Head of caudate nucleus (tissue), 42 donors: ENCODE measurements around the gene AGFG2.

Experiments used
- DNase-seq, 42 donors: peaks; one replicate each; pipeline versions ENCODE4 v3.0.0 to v3.0.0-alpha.2; 2020 to 2021; ENCODE audit warnings: mixed read lengths in 7 of 42
- intact Hi-C: fragments of 100-400 bp; cut with DNase I; formaldehyde crosslinking; loops from one replicate; pipeline ENCODE4 v1.15.0; 2022

AGFG2 gene

DNA sequence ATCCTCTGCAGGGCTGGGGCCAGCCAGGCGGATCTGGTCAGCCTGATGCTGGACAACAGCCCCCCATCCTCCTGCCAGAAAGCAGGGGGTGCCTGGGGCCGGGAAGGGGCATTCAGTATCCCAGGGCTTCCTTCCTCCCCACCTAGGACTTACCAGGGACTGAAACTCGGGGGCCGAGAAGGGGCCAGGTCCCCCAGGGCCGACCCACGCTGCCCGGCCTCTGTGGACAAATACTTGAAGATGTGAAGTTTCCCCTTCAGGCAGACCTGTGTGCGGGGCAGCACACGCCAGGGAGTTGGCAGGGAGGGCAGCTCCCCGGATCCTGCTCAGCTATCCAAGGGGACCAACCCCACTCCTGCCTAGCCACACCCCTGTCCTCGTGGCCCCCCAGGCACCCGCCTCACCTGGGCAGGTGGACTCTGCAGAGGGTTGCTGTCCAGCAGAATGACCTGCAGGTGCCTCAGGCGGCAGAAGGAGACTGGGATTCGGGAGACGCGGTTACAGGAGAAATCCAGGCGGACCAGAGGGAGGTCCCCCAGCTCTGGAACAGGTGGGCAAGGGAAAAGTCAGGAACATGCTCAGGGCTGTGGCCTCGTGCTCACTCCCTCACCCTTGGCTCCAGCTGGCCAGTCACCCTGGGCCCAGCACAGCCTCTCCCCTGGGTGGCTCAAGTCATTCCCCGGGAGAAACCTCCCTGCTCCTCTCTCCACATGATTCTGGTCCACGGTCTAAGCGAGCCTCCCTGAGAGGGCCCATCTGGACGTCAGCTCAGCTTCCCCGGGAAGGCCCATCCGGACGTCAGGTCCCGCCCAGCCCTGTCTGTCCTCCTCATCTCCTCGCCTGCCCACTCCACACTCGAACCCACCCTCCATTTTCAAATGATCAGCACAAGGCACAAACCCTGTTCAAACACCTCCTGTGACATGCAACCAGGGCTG, 39.5 kb downstream of the AGFG2 start:
- intact Hi-C loops = no loop called here

DNA sequence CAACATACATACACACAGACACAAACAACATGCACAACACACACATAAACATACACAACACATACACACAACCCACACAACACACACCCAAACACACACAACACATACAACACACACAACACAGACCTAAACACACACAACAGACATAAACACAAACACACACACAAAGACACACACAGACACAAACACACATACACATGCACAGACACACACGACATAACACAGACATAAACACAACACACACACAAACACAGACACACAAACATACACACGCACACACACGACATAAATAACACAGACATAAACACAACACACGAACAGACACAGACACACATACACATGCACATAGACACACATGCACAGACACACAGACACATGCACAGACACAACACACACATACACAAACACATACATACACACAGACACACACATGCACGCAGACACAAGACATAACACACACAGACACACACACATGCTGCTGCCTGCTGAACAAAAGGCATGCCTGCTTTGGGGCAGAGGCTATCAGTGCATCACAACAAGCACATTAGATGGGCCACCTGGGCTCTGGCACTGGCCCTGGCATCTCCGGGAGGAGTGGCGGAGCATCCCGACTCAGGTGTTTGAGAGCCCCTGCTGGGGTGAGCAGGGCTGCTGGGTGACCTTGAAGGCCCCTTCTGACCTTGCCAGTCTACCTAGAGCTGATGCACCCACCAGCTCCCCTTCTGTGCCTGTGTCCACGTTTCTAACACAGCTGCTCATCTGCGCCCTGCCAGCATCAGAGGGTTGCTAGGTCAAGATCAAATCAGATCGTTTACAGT, 41.7 kb downstream of the AGFG2 start:
- DNase-seq = no peak
- intact Hi-C loops = no loop called here

More for the DNA sequence above, 39.5 kb downstream of the AGFG2 start:
- no peak for DNase-seq

DNA sequence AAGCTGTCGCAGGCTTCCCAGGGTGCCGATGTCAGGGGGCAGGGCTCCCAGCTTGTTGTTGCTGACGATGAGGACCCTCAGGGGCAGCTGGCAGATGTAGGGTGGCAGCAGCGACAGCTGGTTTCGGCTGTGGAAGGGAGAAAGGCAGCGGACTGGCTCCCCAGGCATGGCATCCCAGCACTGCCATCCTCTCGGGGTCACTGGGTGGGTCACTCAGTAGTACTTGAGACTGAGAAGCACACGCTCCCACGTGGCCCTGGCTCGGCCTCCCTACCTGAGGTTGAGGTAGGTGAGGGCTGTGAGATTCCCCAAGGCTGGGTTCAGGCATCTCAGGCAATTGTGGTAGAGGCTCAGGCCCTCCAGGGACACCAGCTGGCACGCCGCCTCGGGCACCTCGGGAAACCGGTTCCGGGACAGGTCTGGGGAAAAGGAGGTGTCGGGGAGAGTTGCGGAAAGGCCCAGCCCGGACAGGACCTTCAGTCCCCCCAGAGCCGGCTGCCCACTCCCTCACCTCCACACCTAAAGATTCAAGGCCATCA, 43.1 kb downstream of the AGFG2 start:
- no peak for DNase-seq
- intact Hi-C loops = no loop called here

DNA sequence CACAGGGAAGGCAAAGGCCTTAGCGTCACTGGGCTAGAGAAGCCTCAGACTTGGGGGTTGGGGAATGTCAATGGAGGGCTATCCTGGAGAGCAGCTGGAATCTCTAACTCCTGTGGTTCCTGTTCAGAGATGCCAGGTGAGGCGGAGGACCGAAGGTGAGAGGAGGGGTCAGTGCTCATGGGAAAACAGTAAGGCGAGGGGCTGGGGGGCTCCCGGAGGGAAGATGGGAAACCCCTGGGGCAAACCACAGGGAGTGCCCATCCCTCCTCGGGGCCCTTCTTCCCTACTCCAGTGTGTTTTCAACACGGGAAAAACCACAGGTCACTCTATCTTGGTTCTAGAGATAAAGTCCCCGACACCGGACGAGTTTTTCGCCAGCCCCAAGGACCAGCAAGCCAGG, 43.6 kb downstream of the AGFG2 start:
- intact Hi-C loops = no loop called here
- no peak for DNase-seq

DNA sequence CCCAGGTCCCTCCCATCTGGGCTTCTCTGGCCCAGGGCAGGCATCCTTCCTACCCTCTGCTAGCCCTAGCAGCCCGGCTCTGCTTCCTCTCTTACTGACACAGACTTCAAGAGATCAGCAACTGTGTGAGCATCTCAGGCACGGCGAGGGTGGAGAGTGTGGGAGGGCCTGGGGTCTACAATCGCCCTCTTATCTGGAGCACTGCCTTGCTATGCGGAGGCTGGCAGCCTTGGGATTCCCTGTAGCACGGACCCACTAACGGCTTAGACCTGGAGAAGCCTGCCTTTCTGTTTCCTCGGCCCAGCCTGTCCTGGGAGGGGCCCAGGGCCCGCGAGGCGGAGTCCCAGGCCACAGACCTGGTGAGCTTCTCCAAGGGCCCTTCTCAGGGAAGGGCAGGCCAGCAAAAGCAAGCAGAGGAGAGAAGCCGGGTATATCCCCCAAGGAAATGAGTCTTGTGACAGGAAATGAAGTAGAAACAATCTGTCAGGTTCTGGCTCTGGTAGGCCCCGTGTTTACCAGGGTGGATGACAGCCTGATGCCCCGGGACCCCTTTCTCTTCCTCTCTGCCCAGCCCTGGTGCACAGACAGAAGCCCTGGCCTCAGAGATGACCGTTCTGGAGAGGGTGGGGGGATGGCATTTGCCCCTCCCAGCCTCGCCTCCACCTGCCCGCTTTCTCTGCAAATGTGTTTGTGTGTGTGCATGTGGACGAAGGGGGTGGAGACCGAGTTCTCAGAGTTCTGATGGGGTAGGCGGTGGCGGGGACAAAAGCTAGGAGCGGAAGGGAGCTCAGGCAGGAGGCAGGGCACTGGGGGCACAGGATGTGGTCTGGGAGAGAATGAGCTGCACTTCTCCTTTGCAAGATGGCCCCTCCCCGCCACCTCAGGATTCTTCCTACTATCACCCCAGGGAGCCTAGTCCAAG, 44.4 kb downstream of the AGFG2 start:
- peak in 30 of 42 donors; percentile 25 to 78 (median 56) for DNase-seq

DNA sequence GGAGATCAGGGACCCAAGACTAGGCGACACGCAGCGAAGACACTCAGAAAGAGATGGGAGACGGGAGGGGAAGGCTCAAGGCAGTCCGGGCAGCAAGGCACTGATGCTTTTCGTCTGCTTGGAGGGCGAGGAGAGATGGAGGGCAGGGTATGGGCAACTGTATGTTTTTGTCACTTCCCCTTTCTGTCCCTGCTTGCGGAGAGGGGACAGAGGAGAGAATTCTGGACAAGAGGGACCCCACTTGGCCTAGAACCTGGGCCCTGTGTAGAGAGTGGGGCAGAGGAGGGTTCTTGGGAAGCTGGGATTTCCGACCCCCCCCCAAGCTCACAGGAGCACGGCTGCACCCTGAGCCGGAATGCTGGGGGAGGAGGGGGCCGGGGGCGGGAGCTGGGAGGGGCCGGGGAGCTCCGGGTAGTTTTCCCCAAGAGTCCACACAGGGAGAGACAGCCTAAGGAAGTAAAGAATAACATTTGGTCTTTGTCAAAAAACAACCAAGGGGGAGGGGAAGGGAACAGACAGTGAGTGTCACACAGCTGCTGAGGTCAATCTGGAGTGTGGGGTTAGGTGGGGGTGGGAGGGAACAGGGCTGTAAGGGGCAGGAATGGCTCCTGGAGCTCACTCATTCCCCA, 45.2 kb downstream of the AGFG2 start:
- no peak for DNase-seq
- intact Hi-C loops = no loop called here

More for the DNA sequence above, 44.4 kb downstream of the AGFG2 start:
- intact Hi-C loops = no loop called here

DNA sequence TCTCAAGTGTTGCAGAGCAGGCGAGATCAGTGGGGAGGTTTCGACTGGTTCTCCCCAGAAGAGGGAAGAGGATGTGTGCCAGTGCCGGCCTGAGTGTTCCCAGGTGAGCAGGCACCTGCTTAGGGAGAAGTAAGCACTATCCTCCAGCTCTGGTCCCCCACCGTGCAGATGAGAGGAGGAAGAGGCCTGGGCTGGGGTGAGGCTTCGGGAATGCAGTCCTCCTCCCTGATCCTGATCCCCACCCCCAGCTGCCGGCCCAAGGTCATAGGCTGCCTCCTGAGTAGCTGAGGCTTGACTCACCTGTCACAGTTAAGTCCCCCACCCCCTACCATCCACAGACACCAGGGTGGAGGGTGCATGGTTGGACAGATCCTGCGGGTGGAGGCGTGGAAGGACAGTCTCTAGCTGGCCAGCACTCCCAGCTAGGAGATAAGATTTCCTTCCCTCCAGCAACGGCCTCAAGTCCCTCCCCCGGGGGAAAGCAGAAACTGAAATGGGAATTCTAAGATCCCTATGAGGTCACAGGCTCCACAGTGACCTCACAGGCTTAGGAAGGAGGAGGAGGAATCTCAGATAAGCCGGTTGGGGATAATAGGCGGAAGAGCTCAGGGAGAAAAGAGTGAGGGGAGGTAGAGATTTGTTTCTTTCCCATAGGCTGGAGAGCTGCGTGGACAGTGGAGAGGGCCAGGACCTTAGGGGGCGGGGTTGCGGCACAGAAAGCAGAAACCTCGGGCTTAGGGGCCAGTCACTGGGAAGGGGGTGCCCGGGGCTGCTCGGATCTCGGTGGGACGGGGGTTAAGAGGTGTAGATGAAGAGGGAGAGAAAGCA, 45.9 kb downstream of the AGFG2 start:
- DNase-seq = no peak
- intact Hi-C loops = no loop called here

DNA sequence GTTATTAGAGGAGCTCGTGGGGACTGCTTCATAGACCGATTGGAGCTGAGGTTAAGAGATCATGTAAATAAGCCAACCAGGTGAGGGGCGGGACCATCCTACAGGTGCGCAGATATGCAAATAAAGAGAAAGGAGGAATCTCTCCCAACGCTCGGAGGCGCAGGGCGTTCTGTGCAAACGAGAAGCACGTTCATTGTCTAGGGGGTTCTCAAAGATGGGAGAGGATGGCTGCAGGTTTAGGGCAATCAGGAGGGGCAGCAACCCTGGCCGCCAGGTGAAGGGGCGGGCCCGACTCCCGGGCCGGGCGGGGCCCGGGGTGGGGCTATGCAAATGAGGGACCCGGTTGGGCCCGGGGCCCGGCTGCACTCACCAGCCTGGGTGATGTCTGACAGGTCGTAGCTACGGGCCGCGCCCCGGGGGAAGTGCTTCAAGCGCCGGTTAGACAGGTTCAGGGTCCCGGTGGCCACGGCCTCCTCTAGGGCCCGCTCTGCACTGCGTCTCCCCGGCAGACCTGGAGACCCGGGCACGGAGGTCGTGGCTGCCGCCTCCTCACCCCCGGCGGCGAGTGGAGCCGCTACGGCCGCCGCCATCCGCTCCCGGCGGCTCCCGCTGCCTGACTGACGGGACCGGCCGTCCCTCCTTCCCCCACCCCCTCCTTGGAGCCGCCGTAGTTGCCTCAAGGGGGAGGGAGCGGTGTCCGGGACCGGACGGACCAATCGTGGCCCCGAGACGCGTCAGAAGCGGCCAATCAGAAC, 46.7 kb downstream of the AGFG2 start, which contains the start of gene LRCH4:
TSS of gene LRCH4 (minus strand) at position 619 of the 755 bp plus-strand sequence. CDS start at position 590, 29 bp downstream.
- intact Hi-C loops = loop anchor here (2.0 kb wide), 1 partner anchor 87 kb away; the partner anchor contains the start of gene GNB2
- DNase-seq = peak in 14 of 42 donors; percentile 28 to 60 (median 46)

DNA sequence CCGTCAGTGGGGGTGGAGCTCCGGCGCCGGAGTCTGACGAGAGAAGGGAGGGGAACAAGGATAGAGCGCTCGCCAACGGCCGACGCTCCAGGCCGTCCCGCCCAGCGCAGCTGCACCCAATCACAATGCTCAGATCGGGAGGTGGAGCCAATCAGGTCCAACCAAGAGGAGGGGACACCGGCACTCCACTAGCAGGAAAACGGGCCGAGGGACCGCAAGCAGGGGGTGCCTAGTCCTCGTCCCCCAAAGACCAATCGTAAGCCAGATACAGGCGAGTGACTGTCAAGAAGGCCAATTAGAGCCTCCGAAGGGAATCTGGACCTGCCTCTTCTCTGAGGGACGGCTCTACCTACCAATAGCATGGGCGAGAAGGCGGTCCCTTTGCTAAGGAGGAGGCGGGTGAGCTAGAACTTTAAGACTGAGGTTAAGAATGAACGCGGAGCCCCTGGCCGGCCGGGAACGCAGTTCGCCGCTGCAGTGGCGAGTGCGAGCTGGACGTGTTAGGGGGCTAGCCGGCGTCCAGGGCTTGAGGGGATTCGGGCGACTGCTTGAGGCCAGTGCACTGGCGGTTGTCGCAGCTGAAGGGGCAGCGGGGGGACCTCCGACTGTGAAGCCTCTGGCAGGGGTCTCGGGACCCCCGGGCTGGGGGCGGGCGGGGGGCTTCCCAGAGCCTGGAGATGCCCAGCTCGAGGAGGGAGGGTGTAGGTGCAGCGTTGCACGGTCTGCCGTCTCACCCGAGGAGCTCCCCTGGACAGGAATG, 47.4 kb downstream of the AGFG2 start, which contains the start of gene FBXO24:
TSS of gene FBXO24 (plus strand) at position 63 of the 760 bp plus-strand sequence. CDS start at position 361, 298 bp downstream.
- peak; percentile 99 to 100 (median 100) for DNase-seq
- intact Hi-C loops = loop anchor here (2.0 kb wide), 1 partner anchor 86 kb away; the partner anchor contains the start of gene GNB2

DNA sequence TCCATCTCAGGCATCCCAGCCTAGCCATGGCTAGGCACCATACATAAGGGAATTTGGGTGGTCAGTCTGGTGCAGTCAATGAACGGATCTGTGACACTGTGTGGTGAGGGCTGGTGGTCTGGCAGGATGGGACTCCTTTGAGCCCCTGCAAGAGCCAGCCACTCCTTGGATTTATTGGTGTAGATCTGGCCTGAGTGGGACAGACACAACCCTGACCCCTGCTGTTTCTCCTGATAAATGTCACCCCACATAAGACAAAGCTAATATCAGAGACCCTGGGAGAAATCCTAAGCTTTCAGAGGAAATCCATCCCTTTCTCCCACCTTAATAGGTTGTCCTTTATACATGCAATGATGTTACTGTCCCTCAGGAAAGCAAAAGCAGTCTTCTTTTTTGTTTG, 49.4 kb downstream of the AGFG2 start:
- intact Hi-C loops = no loop called here
- no peak for DNase-seq

DNA sequence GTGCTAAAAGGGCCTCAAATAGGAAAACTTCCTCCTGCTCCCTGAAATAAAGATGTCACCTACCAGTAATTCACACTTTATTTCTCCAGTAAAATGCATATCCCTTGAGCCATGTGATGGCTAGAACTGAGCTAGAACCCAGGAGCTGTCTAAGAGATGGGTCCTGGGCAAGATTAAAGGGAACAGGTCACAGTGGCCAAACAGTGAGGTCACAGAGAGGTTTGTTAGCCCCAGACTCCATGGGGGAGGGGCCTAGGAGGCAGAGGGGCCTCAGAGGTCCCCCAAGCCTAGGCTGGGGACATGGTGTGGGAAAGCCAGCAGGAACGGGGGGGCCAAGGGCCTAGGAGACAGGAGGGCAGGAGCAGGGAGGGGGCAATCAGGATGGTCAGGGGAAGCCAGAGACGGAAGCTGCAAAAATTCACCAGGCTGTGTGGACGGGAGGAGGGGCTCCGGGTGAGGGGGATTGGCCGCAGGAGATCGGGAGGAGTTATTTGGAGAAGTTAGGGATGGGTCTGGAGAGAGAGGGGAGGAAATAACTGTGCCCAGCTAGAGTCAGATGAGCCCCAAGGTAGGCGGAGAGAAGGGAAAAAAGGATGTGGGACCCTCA, 50.4 kb downstream of the AGFG2 start:
- no peak for DNase-seq
- intact Hi-C loops = no loop called here

DNA sequence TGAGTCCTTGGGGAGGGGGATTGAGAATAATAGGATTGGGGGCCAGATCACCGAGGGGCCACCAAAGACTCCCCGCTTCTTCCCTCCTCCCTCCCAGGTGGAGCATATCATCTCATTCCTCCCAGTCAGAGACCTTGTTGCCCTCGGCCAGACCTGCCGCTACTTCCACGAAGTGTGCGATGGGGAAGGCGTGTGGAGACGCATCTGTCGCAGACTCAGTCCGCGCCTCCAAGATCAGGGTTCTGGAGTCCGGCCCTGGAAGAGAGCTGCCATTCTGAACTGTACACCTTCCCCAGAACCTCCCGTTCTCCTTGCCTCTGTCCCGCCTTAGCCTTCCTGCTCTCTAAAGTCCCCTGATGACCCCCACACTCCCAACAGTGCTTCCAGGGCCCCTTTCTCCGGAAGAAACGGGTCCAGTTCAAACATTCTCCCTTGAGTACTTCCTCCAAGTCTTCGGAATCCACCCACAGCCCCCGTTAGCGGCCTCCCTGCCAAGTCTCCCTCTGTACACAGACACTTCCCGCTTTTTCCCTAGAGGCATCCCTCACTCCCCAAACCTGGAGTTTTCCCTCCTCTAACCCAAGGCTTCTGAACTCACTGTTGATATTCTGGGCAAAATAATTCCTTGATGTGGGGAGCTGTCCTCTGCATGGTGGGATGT, 51.2 kb downstream of the AGFG2 start:
- no peak for DNase-seq
- intact Hi-C loops = no loop called here

DNA sequence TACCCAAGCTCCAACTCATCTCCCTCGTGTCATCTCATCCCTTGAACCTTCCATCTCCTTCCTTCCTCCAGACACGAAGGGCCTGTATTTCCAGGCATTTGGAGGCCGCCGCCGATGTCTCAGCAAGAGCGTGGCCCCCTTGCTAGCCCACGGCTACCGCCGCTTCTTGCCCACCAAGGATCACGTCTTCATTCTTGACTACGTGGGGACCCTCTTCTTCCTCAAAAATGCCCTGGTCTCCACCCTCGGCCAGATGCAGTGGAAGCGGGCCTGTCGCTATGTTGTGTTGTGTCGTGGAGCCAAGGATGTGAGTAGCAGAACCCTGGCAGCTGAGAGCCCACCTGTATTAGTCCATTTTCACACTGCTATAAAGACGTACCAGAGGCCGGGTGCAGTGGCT, 52.6 kb downstream of the AGFG2 start:
- no peak for DNase-seq
- intact Hi-C loops = no loop called here

DNA sequence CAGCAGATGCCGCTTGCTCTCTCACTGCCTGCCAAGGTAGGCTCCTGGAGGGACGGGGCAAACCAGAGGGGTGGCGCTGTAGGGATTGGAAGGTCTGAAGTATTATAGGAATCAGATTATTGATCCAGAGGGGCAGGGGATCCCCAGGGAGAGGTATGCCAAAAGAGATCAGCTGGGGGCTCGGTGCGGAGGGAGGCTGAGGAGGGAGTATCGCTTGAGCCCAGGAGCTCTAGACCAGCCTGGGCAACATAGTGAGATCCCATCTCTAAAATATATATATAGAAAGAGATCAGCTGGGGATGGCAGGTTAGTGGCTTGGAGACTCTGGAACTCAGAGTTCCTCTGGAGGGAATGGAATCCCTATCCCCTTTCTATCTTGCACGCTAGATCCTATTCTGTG, 56.2 kb downstream of the AGFG2 start:
- DNase-seq = no peak
- intact Hi-C loops = no loop called here

DNA sequence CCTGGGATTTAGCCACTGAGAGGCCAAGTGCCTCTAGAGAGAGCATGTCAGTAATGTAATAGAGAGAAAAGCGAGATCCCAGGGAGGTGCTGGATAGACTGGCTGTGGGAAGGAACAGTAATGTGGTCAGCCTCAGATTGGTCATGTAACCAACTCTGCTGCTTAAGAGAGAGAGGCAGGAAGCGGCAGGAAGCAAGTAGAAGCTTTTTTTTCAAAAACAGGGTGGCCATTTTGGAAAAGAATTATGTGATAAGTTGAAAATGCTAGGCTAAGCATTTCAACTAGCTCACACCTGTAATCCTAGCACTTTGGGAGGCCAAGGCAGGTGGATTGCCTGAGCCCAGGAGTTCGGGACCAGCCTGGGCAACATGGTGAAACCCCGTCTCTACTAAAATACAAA, 59.4 kb downstream of the AGFG2 start:
- intact Hi-C loops = no loop called here
- DNase-seq = no peak
